ENCODE measurements around the gene COLQ.

The COLQ gene

GRCh38 chr3:15520185-15520584 is 1.3 kb downstream of the COLQ start:
- Histone ChIP-seq H3K27me3 (no peaks in the 10 kb centered on the region), H3K27ac (no peak overlapping the region), H3K9me3 (no peaks in the 10 kb centered on the region), H3K36me3 (no peaks in the 10 kb centered on the region), H3K4me1 (ENCODE audit: control insufficient read depth in 1 of 2, insufficient read depth in 1 of 2, low read depth in 1 of 2, low read length in 1 of 2) (peaks cover 15 to 30% of the 10 kb centered on the region in 2 experiments), H3K4me3 (ENCODE audit: low read depth in 1 of 2, low read length in 1 of 2) (no peak overlapping the region)
- TF ChIP-seq CTCF (IDR thresholded peaks at IDR 0.05) = no peak

- no peak for TF ChIP-seq CTCF (IDR thresholded peaks at IDR 0.05)
- Histone ChIP-seq H3K4me3 (ENCODE audit: low read depth in 1 of 2, low read length in 1 of 2) (no peak overlapping the region), H3K27ac (no peak overlapping the region), H3K9me3 (no peaks in the 10 kb centered on the region), H3K4me1 (ENCODE audit: control insufficient read depth in 1 of 2, insufficient read depth in 1 of 2, low read depth in 1 of 2, low read length in 1 of 2) (peaks cover 15 to 30% of the 10 kb centered on the region in 2 experiments), H3K36me3 (no peaks in the 10 kb centered on the region), H3K27me3 (no peaks in the 10 kb centered on the region)
Observed at GRCh38 chr3:15519096-15519495, 2.4 kb downstream of the COLQ start.

GRCh38 chr3:15514663-15515340 is 6.7 kb downstream of the COLQ start:
- Histone ChIP-seq H3K36me3 (no peaks in the 10 kb centered on the region), H3K4me1 (ENCODE audit: control insufficient read depth in 1 of 2, insufficient read depth in 1 of 2, low read depth in 1 of 2, low read length in 1 of 2) (peaks cover 0 to 7% of the 10 kb centered on the region in 2 experiments), H3K4me3 (ENCODE audit: low read depth in 1 of 2, low read length in 1 of 2) (no peak overlapping the region), H3K9me3 (no peaks in the 10 kb centered on the region), H3K27me3 (no peaks in the 10 kb centered on the region), H3K27ac (no peak overlapping the region)
- no peak for TF ChIP-seq CTCF (IDR thresholded peaks at IDR 0.05)

- Histone ChIP-seq H3K36me3 (no peaks in the 10 kb centered on the region), H3K27ac (no peak overlapping the region), H3K27me3 (no peaks in the 10 kb centered on the region), H3K4me1 (ENCODE audit: control insufficient read depth in 1 of 2, insufficient read depth in 1 of 2, low read depth in 1 of 2, low read length in 1 of 2) (peaks cover 0 to 7% of the 10 kb centered on the region in 2 experiments), H3K4me3 (ENCODE audit: low read depth in 1 of 2, low read length in 1 of 2) (no peak overlapping the region), H3K9me3 (no peaks in the 10 kb centered on the region)
- no peak for TF ChIP-seq CTCF (IDR thresholded peaks at IDR 0.05)
Observed at GRCh38 chr3:15513810-15514662, 7.5 kb downstream of the COLQ start.

- no peaks in the 10 kb centered on the region for H3K9me3 ChIP-seq
- no peaks in the 10 kb centered on the region for H3K27me3 ChIP-seq
- no peaks in the 10 kb centered on the region for H3K36me3 ChIP-seq
- no peak overlapping the region for H3K4me3 ChIP-seq (ENCODE audit: low read depth in 1 of 2, low read length in 1 of 2)
- TF ChIP-seq CTCF (IDR thresholded peaks at IDR 0.05) = no peak
- peaks cover 0 to 7% of the 10 kb centered on the region in 2 experiments for H3K4me1 ChIP-seq (ENCODE audit: control insufficient read depth in 1 of 2, insufficient read depth in 1 of 2, low read depth in 1 of 2, low read length in 1 of 2)
- H3K27ac ChIP-seq = no peak overlapping the region
Observed at GRCh38 chr3:15513116-15513515, 8.4 kb downstream of the COLQ start.

Data from neutrophil (primary cell).